ENCODE results near the gene PIP4K2C.
"Not testable (repeated sequence)": the region's sequence is repeated elsewhere in the genome, so short reads cannot be mapped to it uniquely, and the experiment has no call there.

PIP4K2C gene

GRCh38 chr12:57623811-57624390 lies 32.9 kb downstream of the PIP4K2C start:
- no peak for DNase-seq

- no peak for DNase-seq
Observed at GRCh38 chr12:57624441-57625220, 33.6 kb downstream of the PIP4K2C start.

GRCh38 chr12:57625261-57626032 lies 34.5 kb downstream of the PIP4K2C start:
- DNase-seq, result no peak

- no peak for DNase-seq
Observed at GRCh38 chr12:57626111-57626920, 35.3 kb downstream of the PIP4K2C start.

GRCh38 chr12:57626921-57627445 lies 36.0 kb downstream of the PIP4K2C start:
- no peak for DNase-seq

- no peak for DNase-seq
Observed at GRCh38 chr12:57627501-57628279, 36.7 kb downstream of the PIP4K2C start.

- DNase-seq, result no peak
Observed at GRCh38 chr12:57628280-57629191, 37.5 kb downstream of the PIP4K2C start.

GRCh38 chr12:57629897-57630471 lies 39.0 kb downstream of the PIP4K2C start:
- DNase-seq, result no peak

- no peak for DNase-seq
Observed at GRCh38 chr12:57630891-57631433, 40.0 kb downstream of the PIP4K2C start.

GRCh38 chr12:57631566-57632072 lies 40.6 kb downstream of the PIP4K2C start:
- no peak for DNase-seq

- no peak for DNase-seq
Observed at GRCh38 chr12:57632073-57632957, 41.3 kb downstream of the PIP4K2C start.

- DNase-seq, result peak; percentile 57
Observed at GRCh38 chr12:57632958-57633840, 42.2 kb downstream of the PIP4K2C start, which contains the start of gene B4GALNT1. Gene B4GALNT1 (minus strand): TSS chr12:57633201. CDS start chr12:57632132, 1,069 bp downstream.

GRCh38 chr12:57636731-57637130 lies 45.7 kb downstream of the PIP4K2C start:
- DNase-seq, result not testable (repeated sequence)

- DNase-seq, result no peak
Observed at GRCh38 chr12:57637364-57637763, 46.4 kb downstream of the PIP4K2C start.

- DNase-seq, result no peak
Observed at GRCh38 chr12:57638096-57638495, 47.1 kb downstream of the PIP4K2C start.

- DNase-seq, result no peak
Observed at GRCh38 chr12:57640175-57641042, 49.4 kb downstream of the PIP4K2C start.
